CD14-positive monocyte (primary cell): ENCODE results near the gene MVB12B. TPM values are rescaled to one million over a fixed set of nuclear protein-coding genes. Genes with fewer than 3 reads are reported as not detected.

Experiments used
- DNase-seq, 3 donors: peaks; one replicate each; pipeline ENCODE4 v3.0.0-alpha.2; 2011 to 2022
- H2AFZ ChIP-seq: 2 replicates; pipeline ENCODE4 v1.6.0; 2012; ENCODE audit warnings: mild to moderate bottlenecking, low read depth, low read length, inconsistent platforms; ENCODE audit not compliant: insufficient read depth, poor library complexity, severe bottlenecking
- H3K27ac ChIP-seq, 2 donors: 1 replicate in 1 of 2; 2 replicates in 1 of 2; pipeline ENCODE4 v1.5.1; 2012 to 2013; ENCODE audit warnings: low read length in 2 of 2, control low read depth in 1 of 2, inconsistent platforms in 1 of 2, low read depth in 1 of 2, mild to moderate bottlenecking in 1 of 2
- H3K27me3 ChIP-seq, 2 donors: one replicate each; pipeline versions ENCODE4 v1.6.0 to v1.6.1; 2011 to 2013; ENCODE audit warnings: low read length in 2 of 2; ENCODE audit not compliant: control insufficient read depth in 2 of 2, insufficient read depth in 2 of 2
- H3K36me3 ChIP-seq, 2 donors: replicated peaks in 1 of 2; 1 replicate in 1 of 2; 2 replicates in 1 of 2; pipeline versions ENCODE4 v1.5.1 to v1.6.1; 2012 to 2013; ENCODE audit warnings: low read length in 2 of 2, control low read depth in 1 of 2, inconsistent platforms in 1 of 2, mild to moderate bottlenecking in 1 of 2; ENCODE audit not compliant: insufficient read depth in 2 of 2, control insufficient read depth in 1 of 2
- H3K4me1 ChIP-seq, 2 donors: 1 replicate in 1 of 2; 2 replicates in 1 of 2; pipeline versions ENCODE4 v1.5.1 to v1.6.1; 2012 to 2013; ENCODE audit warnings: low read length in 2 of 2, control low read depth in 1 of 2, inconsistent platforms in 1 of 2, mild to moderate bottlenecking in 1 of 2, moderate library complexity in 1 of 2; ENCODE audit not compliant: insufficient read depth in 2 of 2, control insufficient read depth in 1 of 2
- H3K4me2 ChIP-seq: replicated peaks from 2 replicates; pipeline ENCODE3; 2012; ENCODE audit warnings: low read length, moderate library complexity, mild to moderate bottlenecking; ENCODE audit not compliant: poor library complexity, severe bottlenecking; ENCODE audit errors: extremely low read depth
- H3K4me3 ChIP-seq, 3 experiments: fragments of 200-600 bp in 1 of 3; sonication (generic) in 1 of 3; replicated peaks in 1 of 3; 1 replicate in 2 of 3; 2 replicates in 1 of 3; pipeline ENCODE4 v1.5.1; 2011 to 2013; ENCODE audit warnings: low read length in 3 of 3, mild to moderate bottlenecking in 3 of 3, control low read depth in 2 of 3, low read depth in 2 of 3, inconsistent platforms in 1 of 3, moderate library complexity in 1 of 3
- H3K79me2 ChIP-seq: 2 replicates; pipeline ENCODE4 v1.6.0; 2012; ENCODE audit warnings: mild to moderate bottlenecking, control low read depth, inconsistent platforms, low read length, moderate library complexity; ENCODE audit not compliant: insufficient read depth
- H3K9ac ChIP-seq: 2 replicates; pipeline ENCODE4 v1.6.0; 2017; ENCODE audit warnings: low read length, mild to moderate bottlenecking; ENCODE audit not compliant: insufficient read depth, poor library complexity, severe bottlenecking
- H3K9me3 ChIP-seq, 2 donors: replicated peaks in 1 of 2; 1 replicate in 1 of 2; 2 replicates in 1 of 2; pipeline versions ENCODE4 v1.5.1 to v1.6.1; 2012 to 2013; ENCODE audit warnings: low read length in 2 of 2, control low read depth in 1 of 2; ENCODE audit not compliant: control insufficient read depth in 1 of 2, insufficient read depth in 1 of 2
- H4K20me1 ChIP-seq: 2 replicates; pipeline ENCODE4 v1.6.0; 2012; ENCODE audit warnings: mild to moderate bottlenecking, low read length, control low read depth, moderate library complexity; ENCODE audit not compliant: insufficient read depth
- H3K27ac Mint-ChIP-seq, 7 donors: one replicate each; pipeline ENCODE4 v1.8.0; 2020; ENCODE audit warnings: mild to moderate bottlenecking in 7 of 7, mixed read lengths in 7 of 7, moderate library complexity in 6 of 7, inconsistent platforms in 2 of 7
- H3K27me3 Mint-ChIP-seq, 3 donors: one replicate each; pipeline ENCODE4 v1.8.0; 2021 to 2022; ENCODE audit warnings: low read depth in 3 of 3, mild to moderate bottlenecking in 3 of 3, mixed read lengths in 3 of 3, moderate library complexity in 3 of 3, inconsistent platforms in 1 of 3
- H3K36me3 Mint-ChIP-seq, 2 donors: one replicate each; pipeline ENCODE4 v1.8.0; 2020; ENCODE audit warnings: mixed read lengths in 2 of 2, inconsistent platforms in 1 of 2, mild to moderate bottlenecking in 1 of 2
- H3K4me1 Mint-ChIP-seq: one replicate; pipeline ENCODE4 v1.8.0; 2020; ENCODE audit warnings: mild to moderate bottlenecking, mixed read lengths
- H3K4me3 Mint-ChIP-seq, 2 donors: one replicate each; pipeline ENCODE4 v1.8.0; 2020; ENCODE audit warnings: mild to moderate bottlenecking in 2 of 2, mixed read lengths in 2 of 2, moderate library complexity in 1 of 2
- H3K9me3 Mint-ChIP-seq, 7 donors: one replicate each; pipeline ENCODE4 v1.8.0; 2020 to 2022; ENCODE audit warnings: mixed read lengths in 7 of 7, mild to moderate bottlenecking in 6 of 7, moderate library complexity in 6 of 7, inconsistent platforms in 2 of 7
- WGBS: methylation state at CpG from one replicate; pipeline ENCODE4 v1.1.5; 2013; ENCODE audit warnings: missing lambda C conversion rate; ENCODE audit not compliant: insufficient coverage; 5-methylcytosine and 5-hydroxymethylcytosine counted together
- intact Hi-C, 2 donors: fragments of 100-400 bp; cut with micrococcal nuclease; formaldehyde crosslinking; loops; one replicate each; pipeline versions ENCODE4 v1.15.0 to v1.15.1; 2023
- polyA plus RNA-seq, 3 donors: library from polyadenylated mRNA; depleted of rRNA in 1 of 3; unstranded in 2 of 3; stranded (reverse) in 1 of 3; fragments of 300-500 nt in 2 of 3; fragments of >200 nt in 1 of 3; fragmentation: Illumina TruSeq in 2 of 3; gene quantifications; 1 replicate in 2 of 3; 2 replicates in 1 of 3; pipeline ENCODE4 v1.2.3, GENCODE V29; 2012 to 2021
- TF ChIP-seq, protein P1 (sequence below): fragments of 200-600 bp; IDR thresholded peaks from one replicate; pipeline ENCODE4 v1.8.0; 2022; ENCODE audit warnings: antibody characterized with exemption, mild to moderate bottlenecking

MVB12B gene
- polyA plus RNA-seq, 3 donors: 2.8 to 8.1 (median 3.5) TPM

- peaks cover 19% of the 10 kb centered on the region for H3K79me2 ChIP-seq
Measured at GRCh38 chr9:126341902-126342301, 15.3 kb downstream of the MVB12B start.

GRCh38 chr9:126342621-126343031 lies 16.0 kb downstream of the MVB12B start:
- no peak for DNase-seq
- Histone ChIP-seq H4K20me1 (no peaks in the 10 kb centered on the region), H2AFZ (no peak overlapping the region), H3K9me3 (no peaks in the 10 kb centered on the region), H3K4me2 (no peak overlapping the region), H3K36me3 (peaks cover 16 to 61% of the 10 kb centered on the region in 2 donors), H3K4me3 (no peak overlapping the region), H3K27ac (no peak overlapping the region), H3K4me1 (peaks cover 29 to 30% of the 10 kb centered on the region in 2 donors), H3K27me3 (no peaks in the 10 kb centered on the region), H3K79me2 (peaks cover 14% of the 10 kb centered on the region), H3K9ac (no peak overlapping the region)
- peaks cover 34% of the 10 kb centered on the region for H3K4me1 Mint-ChIP-seq
- H3K9me3 Mint-ChIP-seq: peaks cover 0 to 2% (median 0%) of the 10 kb centered on the region in 7 donors
- no peak overlapping the region for H3K27ac Mint-ChIP-seq
- H3K36me3 Mint-ChIP-seq: peaks cover 60% of the 10 kb centered on the region in 2 donors
- TF ChIP-seq, protein P1, sequence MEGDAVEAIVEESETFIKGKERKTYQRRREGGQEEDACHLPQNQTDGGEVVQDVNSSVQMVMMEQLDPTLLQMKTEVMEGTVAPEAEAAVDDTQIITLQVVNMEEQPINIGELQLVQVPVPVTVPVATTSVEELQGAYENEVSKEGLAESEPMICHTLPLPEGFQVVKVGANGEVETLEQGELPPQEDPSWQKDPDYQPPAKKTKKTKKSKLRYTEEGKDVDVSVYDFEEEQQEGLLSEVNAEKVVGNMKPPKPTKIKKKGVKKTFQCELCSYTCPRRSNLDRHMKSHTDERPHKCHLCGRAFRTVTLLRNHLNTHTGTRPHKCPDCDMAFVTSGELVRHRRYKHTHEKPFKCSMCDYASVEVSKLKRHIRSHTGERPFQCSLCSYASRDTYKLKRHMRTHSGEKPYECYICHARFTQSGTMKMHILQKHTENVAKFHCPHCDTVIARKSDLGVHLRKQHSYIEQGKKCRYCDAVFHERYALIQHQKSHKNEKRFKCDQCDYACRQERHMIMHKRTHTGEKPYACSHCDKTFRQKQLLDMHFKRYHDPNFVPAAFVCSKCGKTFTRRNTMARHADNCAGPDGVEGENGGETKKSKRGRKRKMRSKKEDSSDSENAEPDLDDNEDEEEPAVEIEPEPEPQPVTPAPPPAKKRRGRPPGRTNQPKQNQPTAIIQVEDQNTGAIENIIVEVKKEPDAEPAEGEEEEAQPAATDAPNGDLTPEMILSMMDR: no peak
- WGBS: 100% methylated on average over 6 of the region's 10 CpGs
- H3K4me3 Mint-ChIP-seq: no peak overlapping the region
- intact Hi-C loops: no loop called here
- H3K27me3 Mint-ChIP-seq: peaks cover 0 to 2% (median 2%) of the 10 kb centered on the region in 3 donors

More at GRCh38 chr9:126341902-126342301, 15.3 kb downstream of the MVB12B start:
- H3K4me1 ChIP-seq: peaks cover 29 to 30% of the 10 kb centered on the region in 2 donors
- Mint-ChIP-seq H3K9me3 (peaks cover 0 to 2% (median 0%) of the 10 kb centered on the region in 7 donors), H3K27ac (no peak overlapping the region), H3K4me3 (no peak overlapping the region), H3K4me1 (peaks cover 34% of the 10 kb centered on the region), H3K27me3 (peaks cover 0 to 2% (median 2%) of the 10 kb centered on the region in 3 donors), H3K36me3 (peaks cover 60% of the 10 kb centered on the region in 2 donors)
- H2AFZ ChIP-seq: no peak overlapping the region
- H3K4me2 ChIP-seq: no peak overlapping the region
- TF ChIP-seq, protein P1: no peak
- H4K20me1 ChIP-seq: no peaks in the 10 kb centered on the region
- 100% methylated on average over 3 of the region's 4 CpGs for WGBS
- no peak overlapping the region for H3K9ac ChIP-seq
- peaks cover 16 to 61% of the 10 kb centered on the region in 2 donors for H3K36me3 ChIP-seq
- intact Hi-C loops: no loop called here
- no peak overlapping the region for H3K27ac ChIP-seq
- H3K4me3 ChIP-seq: no peak overlapping the region
- no peaks in the 10 kb centered on the region for H3K27me3 ChIP-seq
- no peak for DNase-seq
- no peaks in the 10 kb centered on the region for H3K9me3 ChIP-seq
